Measurements from ENCODE around the gene PLS1. TPM values are rescaled to one million over a fixed set of nuclear protein-coding genes. Genes with fewer than 3 reads are reported as not detected.
"Not testable (repeated sequence)": the region's sequence is repeated elsewhere in the genome, so short reads cannot be mapped to it uniquely, and the experiment has no call there.

Gene PLS1
- total RNA-seq, 1 donor from 2014 or later, result 3.9 TPM

- no peak overlapping the region for H3K4me3 ChIP-seq
- peaks cover 0 to 29% of the 10 kb centered on the region in 2 donors for H3K36me3 ChIP-seq
- intact Hi-C loops (cut with DNase I), result no loop called here
Observed at GRCh38 chr3:142566096-142566495, 30.1 kb upstream of the PLS1 start.

GRCh38 chr3:142568393-142569017 is 27.7 kb upstream of the PLS1 start:
- Histone ChIP-seq H3K4me3 (no peak overlapping the region), H3K36me3 (peaks cover 0 to 11% of the 10 kb centered on the region in 2 donors)

More at GRCh38 chr3:142566096-142566495, 30.1 kb upstream of the PLS1 start:
- TF ChIP-seq CTCF (IDR thresholded peaks at IDR 0.05) (no peak), POLR2A (IDR thresholded peaks at IDR 0.05) (no peak), POLR2AphosphoS5 (IDR thresholded peaks at IDR 0.05; ENCODE audit: insufficient read depth in 1 of 2, low read depth in 1 of 2) (no peak)
- Histone ChIP-seq H3K9me3 (no peaks in the 10 kb centered on the region), H3K27me3 (no peaks in the 10 kb centered on the region), H3K4me1 (no peaks in the 10 kb centered on the region), H3K27ac (no peak overlapping the region)
- DNase-seq (ENCODE audit: extremely low spot score in 2 of 2), result no peak

GRCh38 chr3:142569422-142569821 is 26.8 kb upstream of the PLS1 start:
- H3K4me3 ChIP-seq; H3K4me1 ChIP-seq; H3K27me3 ChIP-seq; intact Hi-C loops (cut with DNase I); H3K9me3 ChIP-seq; H3K27ac ChIP-seq; DNase-seq (ENCODE audit: extremely low spot score in 2 of 2): not testable (repeated sequence)
- peaks cover 0 to 11% of the 10 kb centered on the region in 2 donors for H3K36me3 ChIP-seq

More at GRCh38 chr3:142568393-142569017, 27.7 kb upstream of the PLS1 start:
- no peak for DNase-seq (ENCODE audit: extremely low spot score in 2 of 2)
- H3K9me3 ChIP-seq, result no peaks in the 10 kb centered on the region
- H3K4me1 ChIP-seq, result no peaks in the 10 kb centered on the region
- H3K27ac ChIP-seq, result no peak overlapping the region
- no peaks in the 10 kb centered on the region for H3K27me3 ChIP-seq
- TF ChIP-seq CTCF (IDR thresholded peaks at IDR 0.05) (no peak), POLR2A (IDR thresholded peaks at IDR 0.05) (no peak), POLR2AphosphoS5 (IDR thresholded peaks at IDR 0.05; ENCODE audit: insufficient read depth in 1 of 2, low read depth in 1 of 2) (no peak)
- intact Hi-C loops (cut with DNase I), result no loop called here

GRCh38 chr3:142574223-142574622 is 22.0 kb upstream of the PLS1 start:
- H3K27me3 ChIP-seq; H3K9me3 ChIP-seq; H3K4me3 ChIP-seq; H3K36me3 ChIP-seq; DNase-seq (ENCODE audit: extremely low spot score in 2 of 2); intact Hi-C loops (cut with DNase I); H3K27ac ChIP-seq: not testable (repeated sequence)
- H3K4me1 ChIP-seq, result peaks cover 25% of the 10 kb centered on the region

GRCh38 chr3:142574665-142575064 is 21.5 kb upstream of the PLS1 start:
- Histone ChIP-seq H3K36me3 (no peaks in the 10 kb centered on the region), H3K9me3 (no peaks in the 10 kb centered on the region), H3K4me1 (peaks cover 29% of the 10 kb centered on the region), H3K27me3 (no peaks in the 10 kb centered on the region), H3K27ac (no peak overlapping the region), H3K4me3 (no peak overlapping the region)
- DNase-seq (ENCODE audit: extremely low spot score in 2 of 2), result no peak
- intact Hi-C loops (cut with DNase I), result no loop called here
- no peak for TF ChIP-seq POLR2AphosphoS5 (IDR thresholded peaks at IDR 0.05; ENCODE audit: insufficient read depth in 1 of 2, low read depth in 1 of 2)
- TF ChIP-seq POLR2A (IDR thresholded peaks at IDR 0.05), result no peak
- TF ChIP-seq CTCF (IDR thresholded peaks at IDR 0.05), result no peak

GRCh38 chr3:142576792-142577191 is 19.4 kb upstream of the PLS1 start:
- no peak overlapping the region for H3K27ac ChIP-seq
- H3K36me3 ChIP-seq, result no peaks in the 10 kb centered on the region
- TF ChIP-seq POLR2AphosphoS5 (IDR thresholded peaks at IDR 0.05; ENCODE audit: insufficient read depth in 1 of 2, low read depth in 1 of 2) (no peak), POLR2A (IDR thresholded peaks at IDR 0.05) (no peak), CTCF (IDR thresholded peaks at IDR 0.05) (no peak)
- H3K27me3 ChIP-seq, result no peaks in the 10 kb centered on the region
- no peak for DNase-seq (ENCODE audit: extremely low spot score in 2 of 2)
- intact Hi-C loops (cut with DNase I), result no loop called here
- H3K4me3 ChIP-seq, result no peak overlapping the region
- H3K4me1 ChIP-seq, result peaks cover 33% of the 10 kb centered on the region
- H3K9me3 ChIP-seq, result no peaks in the 10 kb centered on the region

Measured in vagina (tissue), 2 donors.